Liver (tissue), 9 donors: Measurements from ENCODE around the gene TBC1D9B. TPM values are rescaled to one million over a fixed set of nuclear protein-coding genes. Genes with fewer than 3 reads are reported as not detected.

Experiments used
- DNase-seq: peaks from one replicate; pipeline ENCODE4 v3.0.0-alpha.2; 2017; ENCODE audit warnings: low spot score
- H3K27ac ChIP-seq, 2 donors: one replicate each; pipeline ENCODE4 v1.7.0; 2013; ENCODE audit warnings: inconsistent platforms in 2 of 2, low read length in 2 of 2, control low read depth in 1 of 2, low read depth in 1 of 2, mild to moderate bottlenecking in 1 of 2
- H3K27me3 ChIP-seq, 4 donors: one replicate each; pipeline versions ENCODE4 v1.6.1 to v1.7.0; 2013; ENCODE audit warnings: low read length in 3 of 4, inconsistent platforms in 1 of 4, mild to moderate bottlenecking in 1 of 4, moderate library complexity in 1 of 4; ENCODE audit not compliant: control insufficient read depth in 4 of 4, insufficient read depth in 4 of 4
- H3K36me3 ChIP-seq, 4 donors: one replicate each; pipeline versions ENCODE4 v1.6.1 to v1.7.0; 2013; ENCODE audit warnings: low read length in 3 of 4, mild to moderate bottlenecking in 3 of 4, low read depth in 1 of 4, moderate library complexity in 1 of 4; ENCODE audit not compliant: control insufficient read depth in 4 of 4, insufficient read depth in 3 of 4
- H3K4me1 ChIP-seq, 4 donors: one replicate each; pipeline versions ENCODE4 v1.6.1 to v1.7.0; 2013; ENCODE audit warnings: low read length in 3 of 4, mild to moderate bottlenecking in 3 of 4, moderate library complexity in 1 of 4; ENCODE audit not compliant: control insufficient read depth in 4 of 4, insufficient read depth in 4 of 4
- H3K4me3 ChIP-seq, 3 donors: one replicate each; pipeline versions ENCODE4 v1.6.1 to v1.7.0; 2013; ENCODE audit warnings: low read length in 3 of 3, control low read depth in 1 of 3, low read depth in 1 of 3, mild to moderate bottlenecking in 1 of 3
- H3K9ac ChIP-seq, 2 donors: one replicate each; pipeline ENCODE4 v1.7.0; 2013; ENCODE audit warnings: low read length in 2 of 2, mild to moderate bottlenecking in 2 of 2, moderate library complexity in 2 of 2, control low read depth in 1 of 2, low read depth in 1 of 2
- H3K9me3 ChIP-seq, 4 donors: one replicate each; pipeline versions ENCODE4 v1.6.1 to v1.7.0; 2013; ENCODE audit warnings: low read length in 3 of 4; ENCODE audit not compliant: control insufficient read depth in 4 of 4
- ATF3 ChIP-seq: IDR thresholded peaks from 2 replicates; pipeline ENCODE4 v1.6.1; 2016; ENCODE audit warnings: antibody characterized with exemption
- EGR1 ChIP-seq, 2 donors: IDR thresholded peaks; 2 replicates each; pipeline ENCODE4 v1.6.1; 2016 to 2018; ENCODE audit warnings: antibody characterized with exemption in 2 of 2, low read depth in 2 of 2
- FOXA1 ChIP-seq: IDR thresholded peaks from 2 replicates; pipeline ENCODE4 v1.6.1; 2016; ENCODE audit warnings: antibody characterized with exemption
- FOXA2 ChIP-seq: IDR thresholded peaks from 2 replicates; pipeline ENCODE4 v1.6.1; 2016; ENCODE audit warnings: antibody characterized with exemption
- HNF4A ChIP-seq, 2 donors: conservative IDR thresholded peaks; 2 replicates each; pipeline ENCODE4 v1.6.1; 2016; ENCODE audit warnings: antibody characterized with exemption in 2 of 2, mild to moderate bottlenecking in 2 of 2
- HNF4G ChIP-seq: IDR thresholded peaks from 2 replicates; pipeline ENCODE4 v1.6.1; 2016; ENCODE audit warnings: antibody characterized with exemption
- JUND ChIP-seq, 2 donors: IDR thresholded peaks; 2 replicates each; pipeline ENCODE4 v1.6.1; 2016; ENCODE audit warnings: antibody characterized with exemption in 2 of 2
- MAX ChIP-seq: IDR thresholded peaks from 2 replicates; pipeline ENCODE4 v1.6.1; 2016; ENCODE audit warnings: antibody characterized with exemption
- RAD21 ChIP-seq, 2 donors: IDR thresholded peaks; 2 replicates each; pipeline ENCODE4 v1.6.1; 2016; ENCODE audit warnings: antibody characterized with exemption in 2 of 2, mild to moderate bottlenecking in 2 of 2
- REST ChIP-seq: IDR thresholded peaks from 2 replicates; pipeline ENCODE4 v1.6.1; 2016; ENCODE audit warnings: antibody characterized with exemption, mild to moderate bottlenecking
- RXRA ChIP-seq, 2 donors: IDR thresholded peaks; 2 replicates each; pipeline ENCODE4 v1.6.1; 2017 to 2018; ENCODE audit warnings: antibody characterized with exemption in 2 of 2, mild to moderate bottlenecking in 1 of 2
- SP1 ChIP-seq: IDR thresholded peaks from 2 replicates; pipeline ENCODE4 v1.6.1; 2018; ENCODE audit warnings: antibody characterized with exemption, mild to moderate bottlenecking
- TAF1 ChIP-seq: conservative IDR thresholded peaks from 2 replicates; pipeline ENCODE4 v1.6.1; 2016; ENCODE audit warnings: antibody characterized with exemption, mild to moderate bottlenecking
- ZBTB33 ChIP-seq: IDR thresholded peaks from 2 replicates; pipeline ENCODE4 v1.6.1; 2016; ENCODE audit warnings: antibody characterized with exemption
- WGBS: extraction: QIAGEN DNeasy Blood & Tissue Kit; methylation state at CpG from one replicate; pipeline ENCODE4 v1.1.7; 2013; 5-methylcytosine and 5-hydroxymethylcytosine counted together
- polyA plus RNA-seq, 2 donors: library from polyadenylated mRNA; stranded (reverse) in 1 of 2; unstranded in 1 of 2; fragments of 200-250 nt in 1 of 2; fragments of >200 nt in 1 of 2; fragmentation: Nextera tagmentation in 1 of 2; extraction: Ambion mirVana in 1 of 2; gene quantifications; one replicate each; pipeline versions ENCODE4 v1.2.1 to v1.2.3, GENCODE V29; 2013 to 2015
- total RNA-seq, 2 donors: library from RNA; depleted of rRNA; stranded (reverse); fragments of >200 nt; gene quantifications; one replicate each; pipeline ENCODE4 v1.2.3, GENCODE V29; 2014
- donor health status: healthy.
- donor health status: healthy.
- donor health status: healthy.
- donor health status: healthy.
- donor health status: healthy.

Gene TBC1D9B
- total and polyA plus RNA-seq, 4 donors: 23.1 to 55.4 (median 38.7) TPM

GRCh38 chr5:179901915-179902762 lies 5.6 kb downstream of the TBC1D9B start:
- peaks cover 5 to 44% (median 22%) of the 10 kb centered on the region in 4 donors for H3K36me3 ChIP-seq
- DNase-seq: no peak
- no peak for TF ChIP-seq JUND (IDR thresholded peaks at IDR 0.05)
- TF ChIP-seq SP1: no peak
- no peak for TF ChIP-seq TAF1
- no peak for TF ChIP-seq ATF3
- no peak for TF ChIP-seq RXRA (IDR thresholded peaks at IDR 0.05)
- TF ChIP-seq ZBTB33: no peak
- TF ChIP-seq MAX: no peak
- TF ChIP-seq FOXA2: no peak

GRCh38 chr5:179901462-179901861 lies 6.2 kb downstream of the TBC1D9B start:
- no peak overlapping the region for H3K9ac ChIP-seq
- DNase-seq: no peak
- WGBS: 96% methylated on average over 6 of the region's 6 CpGs
- no peak overlapping the region for H3K27ac ChIP-seq
- H3K9me3 ChIP-seq: no peaks in the 10 kb centered on the region
- no peak overlapping the region for H3K4me3 ChIP-seq
- TF ChIP-seq HNF4A (conservative IDR thresholded peaks at IDR 0.05) (no peak), MAX (no peak), RAD21 (IDR thresholded peaks at IDR 0.05) (no peak), SP1 (no peak), FOXA1 (no peak), RXRA (IDR thresholded peaks at IDR 0.05) (no peak), HNF4G (no peak), REST (no peak), TAF1 (no peak), EGR1 (IDR thresholded peaks at IDR 0.05; ENCODE audit: low read depth in 2 of 2) (no peak), ZBTB33 (no peak)
- H3K36me3 ChIP-seq: peaks cover 5 to 44% (median 22%) of the 10 kb centered on the region in 4 donors
- H3K4me1 ChIP-seq: peaks cover 2 to 5% (median 4%) of the 10 kb centered on the region in 4 donors
- no peaks in the 10 kb centered on the region for H3K27me3 ChIP-seq

More at GRCh38 chr5:179901915-179902762, 5.6 kb downstream of the TBC1D9B start:
- H3K27ac ChIP-seq: no peak overlapping the region
- 95% methylated on average over 15 of the region's 15 CpGs for WGBS
- no peak overlapping the region for H3K4me3 ChIP-seq
- no peaks in the 10 kb centered on the region for H3K9me3 ChIP-seq
- no peak overlapping the region for H3K9ac ChIP-seq
- peaks cover 4 to 12% (median 8%) of the 10 kb centered on the region in 4 donors for H3K4me1 ChIP-seq
- no peaks in the 10 kb centered on the region for H3K27me3 ChIP-seq
